ENCODE data around the gene LRRC51. TPM values are rescaled to one million over a fixed set of nuclear protein-coding genes. Genes with fewer than 3 reads are reported as not detected.

The LRRC51 gene
- total RNA-seq, 1 donor = 5.1 TPM

- Histone ChIP-seq H4K20me1 (ENCODE audit: insufficient read depth, low read length) (no peaks in the 10 kb centered on the region), H3K4me2 (ENCODE audit: insufficient read depth, low read length) (no peak overlapping the region), H3K79me2 (ENCODE audit: insufficient read depth, low read length) (peaks cover 60% of the 10 kb centered on the region), H3K36me3 (ENCODE audit: insufficient read depth, low read length) (no peaks in the 10 kb centered on the region), H3K27ac (ENCODE audit: low read depth, low read length) (no peak overlapping the region), H3K4me3 (ENCODE audit: insufficient read depth, low read length) (no peak overlapping the region), H3K27me3 (ENCODE audit: insufficient read depth, low read length) (no peaks in the 10 kb centered on the region), H3K4me1 (ENCODE audit: insufficient read depth, low read length) (peaks cover 17% of the 10 kb centered on the region), H2AFZ (ENCODE audit: low read length) (no peak overlapping the region), H3K9me3 (ENCODE audit: low read depth, low read length) (no peaks in the 10 kb centered on the region)
- no peak for DNase-seq (ENCODE audit: insufficient read length, low spot score, missing footprints)
- no peak for TF ChIP-seq CTCF (IDR thresholded peaks at IDR 0.05; ENCODE audit: extremely low read depth, low read depth, low read length)
Observed at GRCh38 chr11:72045849-72046248, 34.8 kb upstream of the LRRC51 start.

GRCh38 chr11:72048766-72049460 is 31.7 kb upstream of the LRRC51 start:
- no peak for TF ChIP-seq CTCF (IDR thresholded peaks at IDR 0.05; ENCODE audit: extremely low read depth, low read depth, low read length)
- no peak for DNase-seq (ENCODE audit: insufficient read length, low spot score, missing footprints)
- H3K27ac ChIP-seq (ENCODE audit: low read depth, low read length) = peak overlapping the region; percentile 8
- no peaks in the 10 kb centered on the region for H3K9me3 ChIP-seq (ENCODE audit: low read depth, low read length)
- no peak overlapping the region for H2AFZ ChIP-seq (ENCODE audit: low read length)
- peaks cover 63% of the 10 kb centered on the region for H3K79me2 ChIP-seq (ENCODE audit: insufficient read depth, low read length)
- no peak overlapping the region for H3K4me3 ChIP-seq (ENCODE audit: insufficient read depth, low read length)
- H3K4me1 ChIP-seq (ENCODE audit: insufficient read depth, low read length) = no peaks in the 10 kb centered on the region
- H3K36me3 ChIP-seq (ENCODE audit: insufficient read depth, low read length) = peaks cover 3% of the 10 kb centered on the region
- H3K4me2 ChIP-seq (ENCODE audit: insufficient read depth, low read length) = no peak overlapping the region
- no peaks in the 10 kb centered on the region for H3K27me3 ChIP-seq (ENCODE audit: insufficient read depth, low read length)
- no peaks in the 10 kb centered on the region for H4K20me1 ChIP-seq (ENCODE audit: insufficient read depth, low read length)

- TF ChIP-seq CTCF (IDR thresholded peaks at IDR 0.05; ENCODE audit: extremely low read depth, low read depth, low read length) = no peak
- no peak overlapping the region for H2AFZ ChIP-seq (ENCODE audit: low read length)
- peak overlapping the region; percentile 36 for H3K27ac ChIP-seq (ENCODE audit: low read depth, low read length)
- no peak overlapping the region for H3K4me2 ChIP-seq (ENCODE audit: insufficient read depth, low read length)
- no peaks in the 10 kb centered on the region for H3K27me3 ChIP-seq (ENCODE audit: insufficient read depth, low read length)
- H3K4me1 ChIP-seq (ENCODE audit: insufficient read depth, low read length) = no peaks in the 10 kb centered on the region
- peaks cover 10% of the 10 kb centered on the region for H3K36me3 ChIP-seq (ENCODE audit: insufficient read depth, low read length)
- H3K9me3 ChIP-seq (ENCODE audit: low read depth, low read length) = no peaks in the 10 kb centered on the region
- H3K79me2 ChIP-seq (ENCODE audit: insufficient read depth, low read length) = peaks cover 74% of the 10 kb centered on the region
- no peak overlapping the region for H3K4me3 ChIP-seq (ENCODE audit: insufficient read depth, low read length)
- no peaks in the 10 kb centered on the region for H4K20me1 ChIP-seq (ENCODE audit: insufficient read depth, low read length)
- no peak for DNase-seq (ENCODE audit: insufficient read length, low spot score, missing footprints)
Observed at GRCh38 chr11:72058416-72059034, 22.1 kb upstream of the LRRC51 start.

- Histone ChIP-seq H3K79me2 (ENCODE audit: insufficient read depth, low read length) (peaks cover 64% of the 10 kb centered on the region), H3K36me3 (ENCODE audit: insufficient read depth, low read length) (peaks cover 13% of the 10 kb centered on the region), H3K27me3 (ENCODE audit: insufficient read depth, low read length) (no peaks in the 10 kb centered on the region), H3K4me1 (ENCODE audit: insufficient read depth, low read length) (peaks cover 6% of the 10 kb centered on the region), H3K4me3 (ENCODE audit: insufficient read depth, low read length) (no peak overlapping the region), H3K4me2 (ENCODE audit: insufficient read depth, low read length) (no peak overlapping the region), H3K9me3 (ENCODE audit: low read depth, low read length) (no peaks in the 10 kb centered on the region), H4K20me1 (ENCODE audit: insufficient read depth, low read length) (no peaks in the 10 kb centered on the region), H3K27ac (ENCODE audit: low read depth, low read length) (no peak overlapping the region), H2AFZ (ENCODE audit: low read length) (no peak overlapping the region)
- TF ChIP-seq CTCF (IDR thresholded peaks at IDR 0.05; ENCODE audit: extremely low read depth, low read depth, low read length) = no peak
- DNase-seq (ENCODE audit: insufficient read length, low spot score, missing footprints) = no peak
Observed at GRCh38 chr11:72061739-72062396, 18.8 kb upstream of the LRRC51 start.

All from osteoblast (primary cell).